Hepatocyte (in vitro differentiated cells): ENCODE data around the gene CDH22. TPM values are rescaled to one million over a fixed set of nuclear protein-coding genes. Genes with fewer than 3 reads are reported as not detected.

Source experiments
- DNase-seq: peaks from one replicate; pipeline ENCODE4 v3.0.0-alpha.2; 2016; ENCODE audit warnings: low spot score
- H2AFZ ChIP-seq: fragments of 200-600 bp; sonication (generic); 2 replicates; pipeline ENCODE4 v1.6.0; 2016; ENCODE audit warnings: antibody characterized with exemption, mild to moderate bottlenecking
- H3K27ac ChIP-seq: fragments of 200-600 bp; sonication (generic); 2 replicates; pipeline ENCODE4 v1.5.1; 2016; ENCODE audit warnings: mild to moderate bottlenecking
- H3K27me3 ChIP-seq: fragments of 200-600 bp; sonication (generic); 2 replicates; pipeline ENCODE4 v1.6.1; 2016
- H3K36me3 ChIP-seq: fragments of 200-600 bp; sonication (generic); replicated peaks from 2 replicates; pipeline ENCODE4 v1.5.1; 2016; ENCODE audit warnings: low read depth; ENCODE audit not compliant: insufficient read depth
- H3K4me1 ChIP-seq: fragments of 200-600 bp; sonication (generic); 2 replicates; pipeline ENCODE4 v1.5.1; 2016; ENCODE audit warnings: mild to moderate bottlenecking, moderate library complexity; ENCODE audit not compliant: insufficient read depth
- H3K4me2 ChIP-seq: fragments of 200-600 bp; sonication (generic); 2 replicates; pipeline ENCODE4 v1.6.0; 2016
- H3K4me3 ChIP-seq: fragments of 200-600 bp; sonication (generic); 2 replicates; pipeline ENCODE4 v1.5.1; 2016; ENCODE audit warnings: mild to moderate bottlenecking
- H3K79me2 ChIP-seq: fragments of 200-600 bp; sonication (generic); 2 replicates; pipeline ENCODE4 v1.6.0; 2017; ENCODE audit warnings: mild to moderate bottlenecking
- H3K9me2 ChIP-seq: fragments of 200-600 bp; sonication (generic); replicated peaks from 2 replicates; pipeline ENCODE4 v1.6.0; 2017; ENCODE audit warnings: mild to moderate bottlenecking; ENCODE audit not compliant: insufficient read depth
- H3K9me3 ChIP-seq: fragments of 200-600 bp; sonication (generic); 2 replicates; pipeline ENCODE4 v1.5.1; 2016; ENCODE audit warnings: low read depth, mild to moderate bottlenecking
- H4K20me1 ChIP-seq: fragments of 200-600 bp; sonication (generic); 2 replicates; pipeline ENCODE4 v1.6.0; 2016; ENCODE audit warnings: mild to moderate bottlenecking; ENCODE audit not compliant: insufficient read depth, poor library complexity, severe bottlenecking
- CTCF ChIP-seq: fragments of 200-600 bp; sonication (generic); IDR thresholded peaks from 2 replicates; pipeline ENCODE4 v1.5.1; 2016; ENCODE audit warnings: antibody characterized with exemption, mild to moderate bottlenecking; ENCODE audit not compliant: poor library complexity
- EZH2 ChIP-seq: fragments of 200-600 bp; sonication (generic); IDR thresholded peaks from 2 replicates; pipeline ENCODE4 v1.6.1; 2016; ENCODE audit warnings: antibody characterized with exemption, mild to moderate bottlenecking, borderline replicate concordance
- EZH2phosphoT487 ChIP-seq: fragments of 200-600 bp; sonication (generic); IDR thresholded peaks from one replicate; pipeline ENCODE4 v1.6.1; 2018; ENCODE audit warnings: antibody characterized with exemption, mild to moderate bottlenecking, low read depth, moderate library complexity; ENCODE audit not compliant: unreplicated experiment, severe bottlenecking
- WGBS: methylation state at CpG from one replicate; pipeline ENCODE4 v1.1.6; 2016; ENCODE audit warnings: low lambda C conversion rate; ENCODE audit errors: missing lambda C conversion rate; 5-methylcytosine and 5-hydroxymethylcytosine counted together
- polyA plus RNA-seq: library from polyadenylated mRNA; unstranded; fragments of >200 nt; fragmentation: Nextera tagmentation; extraction: Ambion mirVana; gene quantifications from 2 replicates; pipeline ENCODE4 v1.2.1, GENCODE V29; 2016
- total RNA-seq: library from RNA; depleted of rRNA; stranded (reverse); fragments of >200 nt; gene quantifications from 2 replicates; pipeline ENCODE4 v1.2.3, GENCODE V29; 2014

CDH22 gene
- total and polyA plus RNA-seq, 2 experiments from 2014 or later: not detected

- peak; percentile 56 for TF ChIP-seq CTCF
- no peak for TF ChIP-seq EZH2
- H3K9me2 ChIP-seq: no peaks in the 10 kb centered on the region
- H3K27me3 ChIP-seq: peaks cover 31% of the 10 kb centered on the region
- no peaks in the 10 kb centered on the region for H3K9me3 ChIP-seq
- no peaks in the 10 kb centered on the region for H3K79me2 ChIP-seq
- H3K4me1 ChIP-seq: no peaks in the 10 kb centered on the region
- DNase-seq: peak; percentile 40
- H3K27ac ChIP-seq: no peak overlapping the region
- H3K4me3 ChIP-seq: no peak overlapping the region
- no peaks in the 10 kb centered on the region for H4K20me1 ChIP-seq
- no peak overlapping the region for H3K4me2 ChIP-seq
- no peaks in the 10 kb centered on the region for H3K36me3 ChIP-seq
- H2AFZ ChIP-seq: no peak overlapping the region
- WGBS: 50% methylated on average over 12 of the region's 16 CpGs
Measured at GRCh38 chr20:46128310-46129151, 179.8 kb downstream of the CDH22 start.

- Histone ChIP-seq H3K27me3 (peaks cover 31% of the 10 kb centered on the region), H2AFZ (no peak overlapping the region), H3K79me2 (no peaks in the 10 kb centered on the region), H3K4me3 (no peak overlapping the region), H3K4me1 (no peaks in the 10 kb centered on the region), H3K9me3 (no peaks in the 10 kb centered on the region), H3K9me2 (no peaks in the 10 kb centered on the region), H3K36me3 (no peaks in the 10 kb centered on the region), H3K27ac (no peak overlapping the region), H4K20me1 (no peaks in the 10 kb centered on the region), H3K4me2 (no peak overlapping the region)
- 91% methylated on average over 11 of the region's 11 CpGs for WGBS
- DNase-seq: no peak
- TF ChIP-seq CTCF (no peak), EZH2 (no peak), EZH2phosphoT487 (no peak)
Measured at GRCh38 chr20:46127396-46128010, 180.8 kb downstream of the CDH22 start.

GRCh38 chr20:46126440-46127056, 181.8 kb downstream of the CDH22 start:
- no peak overlapping the region for H3K4me3 ChIP-seq
- no peaks in the 10 kb centered on the region for H3K9me2 ChIP-seq
- H4K20me1 ChIP-seq: no peaks in the 10 kb centered on the region
- 89% methylated on average over 5 of the region's 5 CpGs for WGBS
- H3K79me2 ChIP-seq: no peaks in the 10 kb centered on the region
- peaks cover 22% of the 10 kb centered on the region for H3K27me3 ChIP-seq
- H3K4me1 ChIP-seq: no peaks in the 10 kb centered on the region
- DNase-seq: no peak
- no peak for TF ChIP-seq EZH2phosphoT487
- no peak overlapping the region for H3K4me2 ChIP-seq
- H3K27ac ChIP-seq: no peak overlapping the region
- no peaks in the 10 kb centered on the region for H3K36me3 ChIP-seq
- H3K9me3 ChIP-seq: no peaks in the 10 kb centered on the region
- H2AFZ ChIP-seq: no peak overlapping the region

Other genes starting within 250 kb of the CDH22 start
- 24.0 and 25.6 TPM in 2 replicates for gene NCOA5, start 218.5 kb downstream of the CDH22 start, total RNA-seq
- 24.1 and 26.2 TPM in 2 replicates for gene NCOA5, start 218.5 kb downstream of the CDH22 start, polyA plus RNA-seq
- 2.8 and 3.2 TPM in 2 replicates for gene CD40, start 190.2 kb downstream of the CDH22 start, total RNA-seq
- gene CD40, start 190.2 kb downstream of the CDH22 start, polyA plus RNA-seq: 8.0 and 10.3 TPM in 2 replicates
- gene ELMO2, start 98.1 kb upstream of the CDH22 start, total RNA-seq: 42.3 and 50.5 TPM in 2 replicates
- gene ELMO2, start 98.1 kb upstream of the CDH22 start, polyA plus RNA-seq: 32.8 and 35.0 TPM in 2 replicates
- 9.2 and 12.6 TPM in 2 replicates for gene ZNF334, start 205.1 kb upstream of the CDH22 start, total RNA-seq
- 6.3 and 8.8 TPM in 2 replicates for gene ZNF334, start 205.1 kb upstream of the CDH22 start, polyA plus RNA-seq
- not detected in 2 replicates for gene OCSTAMP, start 242.2 kb upstream of the CDH22 start, total RNA-seq
- not detected in 2 replicates for gene OCSTAMP, start 242.2 kb upstream of the CDH22 start, polyA plus RNA-seq